Measurements from ENCODE around the gene CPEB3.
"Not testable (repeated sequence)": the region's sequence is repeated elsewhere in the genome, so short reads cannot be mapped to it uniquely, and the experiment has no call there.

DNA sequence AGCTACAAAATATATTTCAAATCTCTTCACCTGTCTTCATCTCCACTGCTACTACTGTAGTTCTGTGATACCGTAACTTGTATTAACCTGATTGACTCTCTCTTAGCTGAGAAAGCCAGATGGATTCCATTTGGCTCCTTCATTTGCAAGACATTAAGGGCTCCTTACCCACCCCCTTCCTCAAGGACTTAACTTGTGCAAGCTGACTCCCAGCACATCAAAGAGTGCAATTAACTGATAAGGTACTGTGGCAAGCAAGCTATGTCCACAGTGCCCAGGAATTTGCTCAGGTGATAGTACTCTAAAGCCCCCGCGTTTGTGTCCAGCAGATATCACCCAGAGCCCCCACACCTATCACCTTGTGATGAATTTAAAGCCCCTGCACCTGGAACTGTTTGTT, 257.8 kb downstream of the CPEB3 start:
- TF ChIP-seq, protein P1, sequence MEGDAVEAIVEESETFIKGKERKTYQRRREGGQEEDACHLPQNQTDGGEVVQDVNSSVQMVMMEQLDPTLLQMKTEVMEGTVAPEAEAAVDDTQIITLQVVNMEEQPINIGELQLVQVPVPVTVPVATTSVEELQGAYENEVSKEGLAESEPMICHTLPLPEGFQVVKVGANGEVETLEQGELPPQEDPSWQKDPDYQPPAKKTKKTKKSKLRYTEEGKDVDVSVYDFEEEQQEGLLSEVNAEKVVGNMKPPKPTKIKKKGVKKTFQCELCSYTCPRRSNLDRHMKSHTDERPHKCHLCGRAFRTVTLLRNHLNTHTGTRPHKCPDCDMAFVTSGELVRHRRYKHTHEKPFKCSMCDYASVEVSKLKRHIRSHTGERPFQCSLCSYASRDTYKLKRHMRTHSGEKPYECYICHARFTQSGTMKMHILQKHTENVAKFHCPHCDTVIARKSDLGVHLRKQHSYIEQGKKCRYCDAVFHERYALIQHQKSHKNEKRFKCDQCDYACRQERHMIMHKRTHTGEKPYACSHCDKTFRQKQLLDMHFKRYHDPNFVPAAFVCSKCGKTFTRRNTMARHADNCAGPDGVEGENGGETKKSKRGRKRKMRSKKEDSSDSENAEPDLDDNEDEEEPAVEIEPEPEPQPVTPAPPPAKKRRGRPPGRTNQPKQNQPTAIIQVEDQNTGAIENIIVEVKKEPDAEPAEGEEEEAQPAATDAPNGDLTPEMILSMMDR (IDR thresholded peaks at IDR 0.05), result not testable (repeated sequence)
- not testable (repeated sequence) for TF ChIP-seq POLR2A (IDR thresholded peaks at IDR 0.05)

All from heart left ventricle (tissue), 13 donors.